ENCODE data around the gene SLC8A1. TPM values are rescaled to one million over a fixed set of nuclear protein-coding genes. Genes with fewer than 3 reads are reported as not detected.

Gene SLC8A1
- total and polyA plus RNA-seq, 2 donors = 26.9 to 280 TPM

- no peak overlapping the region for H3K27ac ChIP-seq (ENCODE audit: low read depth)
- 74% methylated on average over 1 of the region's 1 CpG for WGBS
- no peaks in the 10 kb centered on the region for H3K36me3 ChIP-seq (ENCODE audit: insufficient read depth)
- H3K4me3 ChIP-seq (ENCODE audit: low read depth, low read length) = no peak overlapping the region
- no peaks in the 10 kb centered on the region for H3K4me1 ChIP-seq (ENCODE audit: insufficient read depth)
- no peak for DNase-seq (ENCODE audit: extremely low spot score)
Observed at GRCh38 chr2:40474306-40474705, 22.4 kb upstream of the SLC8A1 start.

- WGBS = 72% methylated on average over 3 of the region's 3 CpGs
Observed at GRCh38 chr2:40471866-40472265, 20.0 kb upstream of the SLC8A1 start.

GRCh38 chr2:40470822-40471813, 19.2 kb upstream of the SLC8A1 start:
- no peaks in the 10 kb centered on the region for H3K36me3 ChIP-seq (ENCODE audit: insufficient read depth)
- 75% methylated on average over 5 of the region's 5 CpGs for WGBS
- no peaks in the 10 kb centered on the region for H3K4me1 ChIP-seq (ENCODE audit: insufficient read depth)
- H3K4me3 ChIP-seq (ENCODE audit: low read depth, low read length) = no peak overlapping the region
- H3K27ac ChIP-seq (ENCODE audit: low read depth) = no peak overlapping the region
- no peak for DNase-seq (ENCODE audit: extremely low spot score)

More at GRCh38 chr2:40471866-40472265, 20.0 kb upstream of the SLC8A1 start:
- Histone ChIP-seq H3K27ac (ENCODE audit: low read depth) (no peak overlapping the region), H3K4me1 (ENCODE audit: insufficient read depth) (no peaks in the 10 kb centered on the region), H3K4me3 (ENCODE audit: low read depth, low read length) (no peak overlapping the region), H3K36me3 (ENCODE audit: insufficient read depth) (no peaks in the 10 kb centered on the region)
- DNase-seq (ENCODE audit: extremely low spot score) = no peak

- Histone ChIP-seq H3K4me1 (ENCODE audit: insufficient read depth) (no peaks in the 10 kb centered on the region), H3K4me3 (ENCODE audit: low read depth, low read length) (no peak overlapping the region), H3K27ac (ENCODE audit: low read depth) (no peak overlapping the region), H3K36me3 (ENCODE audit: insufficient read depth) (no peaks in the 10 kb centered on the region)
- DNase-seq (ENCODE audit: extremely low spot score) = no peak
- 68% methylated on average over 2 of the region's 2 CpGs for WGBS
Observed at GRCh38 chr2:40466935-40467572, 15.2 kb upstream of the SLC8A1 start.

- H3K36me3 ChIP-seq (ENCODE audit: insufficient read depth) = no peaks in the 10 kb centered on the region
- H3K4me3 ChIP-seq (ENCODE audit: low read depth, low read length) = no peak overlapping the region
- H3K27ac ChIP-seq (ENCODE audit: low read depth) = no peak overlapping the region
- 95% methylated on average over 3 of the region's 3 CpGs for WGBS
- DNase-seq (ENCODE audit: extremely low spot score) = no peak
- H3K4me1 ChIP-seq (ENCODE audit: insufficient read depth) = no peaks in the 10 kb centered on the region
Observed at GRCh38 chr2:40466332-40466906, 14.5 kb upstream of the SLC8A1 start.

- WGBS = 85% methylated on average over 8 of the region's 8 CpGs
- no peak for DNase-seq (ENCODE audit: extremely low spot score)
- Histone ChIP-seq H3K27ac (ENCODE audit: low read depth) (no peak overlapping the region), H3K4me3 (ENCODE audit: low read depth, low read length) (no peak overlapping the region), H3K36me3 (ENCODE audit: insufficient read depth) (no peaks in the 10 kb centered on the region), H3K4me1 (ENCODE audit: insufficient read depth) (no peaks in the 10 kb centered on the region)
Observed at GRCh38 chr2:40463112-40463511, 11.2 kb upstream of the SLC8A1 start.

- Histone ChIP-seq H3K4me3 (ENCODE audit: low read depth, low read length) (no peak overlapping the region), H3K4me1 (ENCODE audit: insufficient read depth) (no peaks in the 10 kb centered on the region), H3K27ac (ENCODE audit: low read depth) (no peak overlapping the region), H3K36me3 (ENCODE audit: insufficient read depth) (no peaks in the 10 kb centered on the region)
- DNase-seq (ENCODE audit: extremely low spot score) = no peak
- 43% methylated on average over 6 of the region's 6 CpGs for WGBS
Observed at GRCh38 chr2:40458271-40458794, 6.4 kb upstream of the SLC8A1 start.

GRCh38 chr2:40457837-40458236, 5.9 kb upstream of the SLC8A1 start:
- no peak for DNase-seq (ENCODE audit: extremely low spot score)
- H3K4me1 ChIP-seq (ENCODE audit: insufficient read depth) = no peaks in the 10 kb centered on the region
- no peaks in the 10 kb centered on the region for H3K36me3 ChIP-seq (ENCODE audit: insufficient read depth)
- no peak overlapping the region for H3K4me3 ChIP-seq (ENCODE audit: low read depth, low read length)
- WGBS = 47% methylated on average over 5 of the region's 5 CpGs
- no peak overlapping the region for H3K27ac ChIP-seq (ENCODE audit: low read depth)

- Histone ChIP-seq H3K27ac (ENCODE audit: low read depth) (no peak overlapping the region), H3K36me3 (ENCODE audit: insufficient read depth) (no peaks in the 10 kb centered on the region), H3K4me3 (ENCODE audit: low read depth, low read length) (no peak overlapping the region), H3K4me1 (ENCODE audit: insufficient read depth) (no peaks in the 10 kb centered on the region)
- 64% methylated on average over 3 of the region's 3 CpGs for WGBS
- DNase-seq (ENCODE audit: extremely low spot score) = no peak
Observed at GRCh38 chr2:40457366-40457765, 5.5 kb upstream of the SLC8A1 start.

GRCh38 chr2:40456926-40457325, 5.0 kb upstream of the SLC8A1 start:
- DNase-seq (ENCODE audit: extremely low spot score) = no peak
- 92% methylated on average over 2 of the region's 2 CpGs for WGBS
- no peak overlapping the region for H3K27ac ChIP-seq (ENCODE audit: low read depth)

GRCh38 chr2:40455661-40456060, 3.8 kb upstream of the SLC8A1 start:
- DNase-seq (ENCODE audit: extremely low spot score) = no peak
- Histone ChIP-seq H3K4me1 (ENCODE audit: insufficient read depth) (no peaks in the 10 kb centered on the region), H3K4me3 (ENCODE audit: low read depth, low read length) (no peak overlapping the region), H3K27ac (ENCODE audit: low read depth) (no peak overlapping the region), H3K36me3 (ENCODE audit: insufficient read depth) (no peaks in the 10 kb centered on the region)
- WGBS = 90% methylated on average over 5 of the region's 5 CpGs

More at GRCh38 chr2:40456926-40457325, 5.0 kb upstream of the SLC8A1 start:
- Histone ChIP-seq H3K36me3 (ENCODE audit: insufficient read depth) (no peaks in the 10 kb centered on the region), H3K4me1 (ENCODE audit: insufficient read depth) (no peaks in the 10 kb centered on the region), H3K4me3 (ENCODE audit: low read depth, low read length) (no peak overlapping the region)

GRCh38 chr2:40454321-40454720, 2.4 kb upstream of the SLC8A1 start:
- 94% methylated on average over 3 of the region's 3 CpGs for WGBS
- H3K4me1 ChIP-seq (ENCODE audit: insufficient read depth) = no peaks in the 10 kb centered on the region

GRCh38 chr2:40452786-40453185, 896 bp upstream of the SLC8A1 start:
- no peak for DNase-seq (ENCODE audit: extremely low spot score)
- Histone ChIP-seq H3K4me3 (ENCODE audit: low read depth, low read length) (no peak overlapping the region), H3K27ac (ENCODE audit: low read depth) (no peak overlapping the region), H3K36me3 (ENCODE audit: insufficient read depth) (no peaks in the 10 kb centered on the region), H3K4me1 (ENCODE audit: insufficient read depth) (no peaks in the 10 kb centered on the region)
- WGBS = 85% methylated on average over 8 of the region's 8 CpGs

More at GRCh38 chr2:40454321-40454720, 2.4 kb upstream of the SLC8A1 start:
- Histone ChIP-seq H3K4me3 (ENCODE audit: low read depth, low read length) (no peak overlapping the region), H3K36me3 (ENCODE audit: insufficient read depth) (no peaks in the 10 kb centered on the region), H3K27ac (ENCODE audit: low read depth) (no peak overlapping the region)
- no peak for DNase-seq (ENCODE audit: extremely low spot score)

All from urinary bladder (tissue), 4 donors.